HG02840 (cell line): ENCODE data around the gene SPARC.

ENCODE experiments used
- ATAC-seq: cut with Tn5 transposase; IDR thresholded peaks from one replicate; pipeline ENCODE4 v1.9.1; 2021; ENCODE audit warnings: mild to moderate bottlenecking, moderate library complexity, moderate number of reproducible peaks; ENCODE audit not compliant: unreplicated experiment, low FRiP score

Gene SPARC

DNA sequence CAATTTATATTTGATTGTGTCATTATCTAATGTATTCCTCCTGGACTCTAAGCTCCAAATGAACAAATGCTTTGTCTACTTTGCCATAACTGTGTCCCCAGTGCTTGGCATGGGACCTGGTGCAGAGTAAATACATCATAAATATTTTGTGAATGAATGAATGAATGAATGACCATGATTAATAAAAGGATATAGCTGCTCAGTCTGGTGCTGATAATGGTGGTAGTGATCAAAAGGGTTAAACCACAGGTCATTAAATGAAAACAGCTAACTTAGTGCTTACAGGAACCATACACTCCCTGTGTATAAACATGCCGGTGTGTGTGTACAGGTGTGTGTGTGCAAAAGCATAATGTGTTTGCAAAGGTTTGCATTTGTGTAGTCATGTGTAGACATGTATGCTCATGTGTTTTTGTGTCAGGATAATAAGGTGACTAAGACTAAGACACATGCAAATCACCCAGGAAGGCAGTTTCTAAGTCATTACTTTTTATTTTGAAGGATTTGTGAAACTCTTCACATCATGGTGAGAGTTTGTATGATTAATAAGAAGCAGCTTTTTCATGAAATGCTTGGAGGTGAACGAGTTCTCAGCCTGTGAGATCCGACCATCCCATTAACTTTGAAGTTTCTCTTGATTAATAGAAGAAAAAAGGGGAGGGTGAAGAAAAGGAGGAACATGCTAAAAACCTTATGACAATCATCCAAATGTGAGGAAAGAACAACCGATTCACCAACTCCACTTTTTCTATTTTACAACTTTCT is 24.6 kb downstream of the SPARC start:
- peak; percentile 73 for ATAC-seq

DNA sequence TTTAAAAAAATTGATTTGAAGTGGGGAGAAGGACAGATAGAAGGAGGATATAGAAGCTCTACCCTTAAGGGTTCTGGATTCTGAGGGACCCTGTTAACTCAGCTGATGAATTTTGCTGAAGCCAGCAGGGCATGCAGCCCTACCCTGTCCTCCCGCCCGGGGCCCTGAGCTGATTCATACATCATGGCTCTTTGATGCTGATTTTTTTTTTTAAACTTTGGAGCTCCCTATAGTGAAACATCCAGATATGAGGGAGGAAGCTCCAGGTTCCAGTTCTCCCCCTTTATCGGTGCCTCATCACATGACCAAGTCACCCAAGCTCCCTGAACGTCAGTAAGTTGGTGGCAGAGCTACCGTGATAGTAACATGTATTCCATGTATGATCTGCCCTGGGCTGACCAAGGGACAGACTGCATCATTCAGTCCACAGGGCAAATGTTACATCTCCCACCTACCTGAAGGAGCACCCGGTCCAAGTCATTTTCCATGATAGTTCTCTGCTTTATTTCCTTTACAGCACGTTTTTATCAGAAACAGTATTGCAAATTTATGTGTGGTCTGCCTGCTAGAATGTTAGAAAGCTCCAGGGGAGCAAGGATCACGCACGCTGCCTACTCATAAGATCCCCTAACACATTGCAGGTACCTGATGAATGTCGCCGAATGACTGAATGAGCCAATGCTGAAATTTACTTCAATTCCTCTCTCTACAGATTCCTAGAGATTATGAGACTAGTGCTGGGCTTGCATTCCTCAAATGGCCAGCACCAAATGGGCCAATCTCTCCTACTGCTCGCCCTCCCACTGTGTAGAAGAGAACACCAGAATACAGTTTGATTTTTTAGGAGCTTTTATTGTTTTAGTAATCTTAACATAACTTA is 25.9 kb downstream of the SPARC start:
- ATAC-seq = no peak

GRCh38 chr5:151659001-151659754 is 27.5 kb downstream of the SPARC start:
- ATAC-seq = no peak

GRCh38 chr5:151657114-151657513 is 29.6 kb downstream of the SPARC start:
- no peak for ATAC-seq

DNA sequence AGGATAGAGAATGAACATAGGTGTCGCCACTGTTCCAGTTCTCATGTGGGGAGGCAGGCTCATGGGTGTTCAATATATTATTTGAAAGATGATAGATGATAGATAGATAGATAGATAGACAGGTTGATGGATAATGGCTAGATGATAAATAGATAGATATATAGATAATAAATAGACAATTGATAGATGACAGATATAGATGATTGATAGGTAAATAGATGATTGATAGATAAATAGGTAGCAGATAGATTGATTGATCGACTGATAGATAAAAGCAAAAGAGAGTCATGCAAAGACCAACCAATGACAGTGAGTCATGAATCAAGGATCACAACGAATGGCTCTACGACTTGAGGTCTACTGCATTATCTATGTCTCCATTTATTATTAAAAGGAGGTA is 30.4 kb downstream of the SPARC start:
- no peak for ATAC-seq

DNA sequence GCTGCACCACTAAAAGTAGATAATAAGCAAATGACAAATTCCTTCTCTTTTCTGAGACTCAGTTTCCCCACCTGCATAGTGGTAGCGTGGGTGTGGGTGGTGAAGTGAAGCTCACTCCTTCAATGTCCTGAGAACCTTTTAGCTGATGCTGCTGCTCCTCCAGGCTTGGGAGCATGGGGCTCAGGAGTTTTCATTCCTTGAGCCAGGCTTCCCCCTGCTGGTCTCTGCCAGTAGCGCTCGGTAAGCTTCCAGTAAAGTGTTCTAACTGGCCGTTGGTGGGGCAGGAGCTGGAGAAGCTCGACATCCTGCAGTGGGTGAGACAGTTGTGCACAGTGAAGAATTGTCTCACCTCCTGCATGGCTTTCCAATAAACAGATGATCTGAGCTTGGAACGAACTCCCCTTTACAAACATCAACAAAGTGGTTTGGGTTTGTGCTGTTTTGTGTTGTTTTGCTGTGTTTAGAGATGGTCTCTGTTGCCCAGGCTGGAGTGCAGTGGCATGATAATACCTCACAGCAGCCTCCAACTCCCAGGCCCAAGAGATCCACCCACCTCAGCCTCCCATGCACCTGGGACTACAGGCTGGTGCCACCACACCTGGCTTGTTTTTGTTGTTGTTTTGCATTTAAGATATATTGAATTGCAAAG is 34.6 kb downstream of the SPARC start:
- no peak for ATAC-seq

DNA sequence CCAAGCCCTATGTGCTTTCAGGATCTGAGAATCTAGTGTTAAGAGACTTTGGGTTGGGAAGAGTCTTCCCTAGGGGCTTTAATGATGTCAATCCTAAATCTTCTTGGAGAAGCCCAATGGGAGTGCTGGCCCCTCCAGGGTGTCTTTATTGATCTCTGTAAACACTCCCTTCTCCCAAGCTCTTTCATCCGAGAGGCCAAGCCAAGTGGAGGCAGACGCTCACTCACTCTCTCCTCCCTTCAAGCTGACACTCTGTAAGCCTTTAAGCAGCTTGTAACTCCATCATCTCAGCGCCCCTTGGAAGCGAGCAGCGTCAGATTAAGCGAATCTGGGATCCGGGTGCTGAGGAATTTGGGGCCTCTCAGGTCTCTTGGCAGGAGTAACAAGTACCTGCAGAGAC is 37.7 kb downstream of the SPARC start:
- ATAC-seq = no peak

- no peak for ATAC-seq
These were observed 38.6 kb downstream of the SPARC start for GRCh38 chr5:151648089-151648488.

DNA sequence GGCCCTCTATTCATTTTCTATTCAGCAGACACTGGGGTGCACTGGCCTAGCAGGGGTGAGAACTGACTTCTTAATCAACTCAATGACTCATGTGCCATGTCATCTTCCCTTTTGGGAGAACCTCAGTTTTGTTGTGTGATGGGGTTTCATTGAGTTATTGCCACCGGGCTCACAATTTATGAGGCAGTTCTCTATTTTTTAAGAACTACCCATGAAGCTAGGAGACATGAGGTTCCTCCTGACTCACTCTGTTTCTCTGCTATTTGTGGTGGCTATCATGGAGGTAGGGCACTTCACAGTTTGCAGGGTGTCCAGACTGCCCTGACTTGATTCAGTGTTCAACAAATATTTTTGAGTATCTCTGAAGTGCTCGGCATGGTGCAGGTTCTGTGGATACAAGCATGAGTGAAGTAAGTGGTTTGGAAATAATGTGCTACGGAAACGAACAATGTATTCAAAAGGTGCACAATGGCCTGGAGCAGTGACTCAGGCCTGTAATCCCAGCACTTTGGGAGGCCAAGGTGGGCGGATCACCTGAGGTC is 39.3 kb downstream of the SPARC start:
- no peak for ATAC-seq

- ATAC-seq = no peak
These were observed 40.4 kb downstream of the SPARC start for GRCh38 chr5:151646334-151646733.

GRCh38 chr5:151643388-151643787 is 43.3 kb downstream of the SPARC start:
- no peak for ATAC-seq

DNA sequence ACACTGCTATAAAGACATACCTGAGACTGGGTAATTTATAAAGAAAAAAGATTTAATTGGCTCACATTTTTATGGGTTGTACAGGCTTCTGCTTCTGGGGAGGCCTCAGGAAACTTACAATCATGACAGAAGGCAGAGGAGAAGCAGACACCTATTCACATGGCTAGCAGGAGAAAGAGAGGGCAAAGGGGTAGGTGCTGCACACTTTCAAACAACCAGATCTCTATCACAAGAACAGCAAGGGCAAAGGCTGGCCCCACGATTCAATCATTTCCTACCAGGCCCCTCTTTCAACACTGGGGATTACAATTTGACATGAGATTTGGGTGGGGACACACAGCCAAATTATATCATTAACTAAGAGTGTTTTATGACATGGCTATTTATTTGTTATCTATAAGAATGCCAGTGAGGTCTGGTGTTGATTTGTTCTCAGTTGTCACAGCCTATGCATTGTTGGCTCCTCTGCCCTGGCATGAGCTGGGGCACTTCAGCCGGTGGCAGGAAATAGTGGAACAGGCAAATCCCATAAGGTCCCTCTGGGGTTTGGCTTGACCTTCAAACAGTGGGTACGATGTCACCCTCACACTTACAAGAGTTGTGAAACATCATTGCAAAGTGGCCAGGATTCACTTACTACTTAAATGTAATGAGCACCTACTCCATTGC is 44.1 kb downstream of the SPARC start:
- no peak for ATAC-seq

- no peak for ATAC-seq
These were observed 48.1 kb downstream of the SPARC start for GRCh38 chr5:151638619-151639018.

DNA sequence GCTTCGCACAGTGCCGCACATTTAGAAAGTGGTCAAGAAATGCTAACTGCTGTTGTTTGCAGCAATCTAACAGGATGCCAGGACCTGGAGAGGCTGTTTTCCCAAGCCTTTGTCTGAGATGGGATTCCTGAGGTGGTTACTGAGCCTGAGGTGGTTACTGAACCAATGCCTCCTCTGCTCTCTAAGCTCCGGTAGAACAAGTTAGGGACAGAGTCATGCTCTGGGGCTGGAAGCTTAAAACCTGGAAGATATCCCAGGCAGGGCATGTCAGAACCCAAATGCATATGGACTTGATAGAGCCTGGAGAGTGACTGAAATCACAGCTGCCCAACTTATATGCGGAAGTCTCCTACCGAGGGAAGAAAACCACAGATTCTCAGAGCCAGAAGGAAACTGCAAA is 49.0 kb downstream of the SPARC start:
- no peak for ATAC-seq

- ATAC-seq = no peak
These were observed 52.8 kb downstream of the SPARC start for GRCh38 chr5:151633892-151634291.

DNA sequence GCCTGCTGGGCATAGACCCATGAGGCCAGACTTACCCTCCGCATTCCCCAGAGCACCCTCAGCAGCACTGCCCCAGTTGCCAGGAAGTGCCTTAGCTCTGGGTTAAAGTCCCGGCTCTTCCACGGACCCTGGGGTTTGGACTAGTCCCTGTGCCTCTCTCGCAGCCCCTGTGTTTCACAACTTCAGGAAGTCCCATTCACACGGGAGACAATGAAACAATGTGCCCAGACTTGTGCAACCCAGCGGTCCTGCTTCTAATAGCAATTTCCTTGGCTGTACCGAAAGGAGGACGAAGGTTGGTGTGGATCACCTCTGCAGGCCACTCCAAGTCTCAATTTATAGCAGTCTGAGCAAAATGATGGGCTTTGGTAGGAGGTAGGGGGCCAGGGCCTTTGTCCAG is 53.8 kb downstream of the SPARC start:
- no peak for ATAC-seq

GRCh38 chr5:151632524-151632923 is 54.2 kb downstream of the SPARC start:
- ATAC-seq = no peak

DNA sequence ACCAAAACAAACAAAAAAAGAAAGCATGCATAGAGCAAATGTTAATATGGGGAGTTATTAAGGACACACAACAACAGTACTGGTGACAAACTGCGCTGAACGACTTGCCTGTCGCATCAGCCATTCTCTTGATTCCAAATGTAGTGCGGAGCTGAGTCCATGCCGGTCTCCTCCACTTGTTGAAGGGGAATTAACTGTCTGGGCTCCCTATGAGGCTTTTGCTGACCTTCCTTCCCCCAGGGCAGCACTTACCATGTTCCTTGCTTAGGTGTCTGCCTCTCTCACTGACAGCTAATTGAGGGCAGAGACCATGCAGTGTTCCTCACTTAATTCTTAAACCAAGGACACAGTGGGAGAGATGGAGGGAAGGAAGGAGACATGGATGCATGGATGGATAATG is 54.8 kb downstream of the SPARC start:
- no peak for ATAC-seq

DNA sequence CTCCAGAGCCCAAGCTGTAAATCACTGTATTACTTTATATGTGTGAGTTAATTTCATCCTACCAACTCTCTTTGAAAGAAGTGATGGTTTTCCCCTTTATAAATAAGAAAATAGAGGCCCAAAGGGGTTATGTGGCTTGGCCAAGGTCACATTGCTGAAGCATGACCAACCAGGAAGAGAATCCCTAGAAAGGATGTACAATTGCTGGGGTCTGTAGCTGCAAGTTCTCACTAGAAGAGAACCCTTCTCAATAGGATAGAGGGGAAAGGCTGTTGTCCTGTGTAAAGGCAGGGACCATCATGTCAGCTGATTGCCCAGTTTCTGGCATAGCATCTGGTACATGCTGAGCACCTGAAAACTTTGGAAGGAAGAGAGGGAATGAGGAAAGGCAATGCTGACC is 56.6 kb downstream of the SPARC start:
- no peak for ATAC-seq
